Measurements from ENCODE around the gene GADD45G. TPM values are rescaled to one million over a fixed set of nuclear protein-coding genes. Genes with fewer than 3 reads are reported as not detected.

GADD45G gene
- total RNA-seq, 2 donors from 2014 or later = 8.1 to 10.8 TPM

GRCh38 chr9:89641980-89642379 is 37.2 kb downstream of the GADD45G start:
- intact Hi-C loops (cut with DNase I) = no loop called here
- no peak overlapping the region for H3K9ac ChIP-seq (ENCODE audit: low read depth in 2 of 2, low read length in 2 of 2)

GRCh38 chr9:89642789-89643188 is 38.0 kb downstream of the GADD45G start:
- no peak for TF ChIP-seq CTCF (IDR thresholded peaks at IDR 0.05)
- H3K27me3 ChIP-seq = no peaks in the 10 kb centered on the region
- H3K4me3 ChIP-seq = no peak overlapping the region
- DNase-seq = no peak
- no peaks in the 10 kb centered on the region for H3K4me1 ChIP-seq
- no peak overlapping the region for H3K9ac ChIP-seq (ENCODE audit: low read depth in 2 of 2, low read length in 2 of 2)
- no peaks in the 10 kb centered on the region for H3K9me3 ChIP-seq
- H3K36me3 ChIP-seq = no peaks in the 10 kb centered on the region
- no peak overlapping the region for H3K27ac ChIP-seq
- intact Hi-C loops (cut with DNase I) = no loop called here

More at GRCh38 chr9:89641980-89642379, 37.2 kb downstream of the GADD45G start:
- Histone ChIP-seq H3K27me3 (no peaks in the 10 kb centered on the region), H3K27ac (no peak overlapping the region), H3K4me3 (no peak overlapping the region), H3K36me3 (no peaks in the 10 kb centered on the region), H3K4me1 (no peaks in the 10 kb centered on the region), H3K9me3 (no peaks in the 10 kb centered on the region)
- no peak for DNase-seq
- TF ChIP-seq CTCF (IDR thresholded peaks at IDR 0.05) = no peak

- Histone ChIP-seq H3K9me3 (no peaks in the 10 kb centered on the region), H3K27me3 (no peaks in the 10 kb centered on the region), H3K9ac (ENCODE audit: low read depth in 2 of 2, low read length in 2 of 2) (no peak overlapping the region), H3K27ac (no peak overlapping the region), H3K36me3 (no peaks in the 10 kb centered on the region), H3K4me1 (no peaks in the 10 kb centered on the region), H3K4me3 (no peak overlapping the region)
- DNase-seq = no peak
- no peak for TF ChIP-seq CTCF (IDR thresholded peaks at IDR 0.05)
- intact Hi-C loops (cut with DNase I) = no loop called here
These were observed 41.6 kb downstream of the GADD45G start for GRCh38 chr9:89646189-89646939.

GRCh38 chr9:89647366-89648128 is 42.7 kb downstream of the GADD45G start:
- Histone ChIP-seq H3K4me1 (no peaks in the 10 kb centered on the region), H3K27ac (no peak overlapping the region), H3K36me3 (no peaks in the 10 kb centered on the region), H3K9ac (ENCODE audit: low read depth in 2 of 2, low read length in 2 of 2) (no peak overlapping the region), H3K4me3 (no peak overlapping the region), H3K9me3 (no peaks in the 10 kb centered on the region), H3K27me3 (no peaks in the 10 kb centered on the region)
- intact Hi-C loops (cut with DNase I) = no loop called here
- DNase-seq = no peak
- no peak for TF ChIP-seq CTCF (IDR thresholded peaks at IDR 0.05)

- DNase-seq = no peak
- no peaks in the 10 kb centered on the region for H3K36me3 ChIP-seq
- H3K4me3 ChIP-seq = no peak overlapping the region
- H3K9ac ChIP-seq (ENCODE audit: low read depth in 2 of 2, low read length in 2 of 2) = no peak overlapping the region
- TF ChIP-seq CTCF (IDR thresholded peaks at IDR 0.05) = no peak
- intact Hi-C loops (cut with DNase I) = no loop called here
- H3K4me1 ChIP-seq = no peaks in the 10 kb centered on the region
- no peak overlapping the region for H3K27ac ChIP-seq
- no peaks in the 10 kb centered on the region for H3K27me3 ChIP-seq
- H3K9me3 ChIP-seq = no peaks in the 10 kb centered on the region
These were observed 43.6 kb downstream of the GADD45G start for GRCh38 chr9:89648247-89649000.
